KOPT-K1 (cell line): ENCODE measurements around the gene EME2.

ENCODE experiments used
- H3K27ac ChIP-seq: fragments of 200-600 bp; sonication (generic); 2 replicates; pipeline ENCODE4 v1.5.1; 2016; ENCODE audit warnings: antibody characterized with exemption, mild to moderate bottlenecking, low read depth, low read length; ENCODE audit not compliant: poor library complexity, severe bottlenecking
- H3K36me3 ChIP-seq: fragments of 200-600 bp; sonication (generic); 2 replicates; pipeline ENCODE4 v1.5.1; 2017; ENCODE audit warnings: antibody characterized with exemption, mild to moderate bottlenecking, low read length, moderate library complexity; ENCODE audit not compliant: insufficient read depth
- H3K9me3 ChIP-seq: fragments of 200-600 bp; sonication (generic); 2 replicates; pipeline ENCODE4 v1.5.1; 2017; ENCODE audit warnings: antibody characterized with exemption, low read length, mild to moderate bottlenecking; ENCODE audit not compliant: insufficient read depth, poor library complexity, severe bottlenecking

Gene EME2

DNA sequence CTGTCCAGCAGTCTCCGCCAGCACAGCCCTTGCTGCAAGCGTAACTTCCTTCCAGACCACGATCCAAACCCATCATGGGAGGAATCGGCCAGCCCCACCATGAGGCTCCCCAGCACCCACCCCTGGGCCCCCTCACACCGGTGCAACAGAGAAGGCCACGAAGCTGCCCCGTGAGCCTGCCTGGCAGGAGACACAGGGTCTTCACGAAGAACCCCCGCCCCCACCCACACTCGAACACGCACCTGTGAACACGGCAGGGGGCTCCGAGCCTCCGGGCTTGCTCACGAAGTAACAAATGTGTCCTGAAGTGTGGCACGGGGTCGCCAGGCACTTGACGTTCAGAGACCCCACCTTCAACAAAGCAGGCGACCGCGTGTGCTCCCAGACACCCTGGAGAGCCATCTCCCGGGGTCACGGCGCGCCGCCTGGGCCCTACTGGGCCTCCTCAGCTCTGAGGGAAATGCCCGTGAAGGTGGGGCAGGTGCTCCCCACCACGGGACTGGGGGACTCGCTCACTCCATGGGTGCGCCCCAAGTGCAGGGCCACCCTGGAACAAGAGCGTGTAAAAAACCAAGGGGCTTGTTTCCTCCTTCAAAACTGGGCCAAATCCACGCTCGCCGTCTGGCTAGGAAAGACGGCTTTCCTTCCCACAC, 46.4 kb downstream of the EME2 start:
- Histone ChIP-seq H3K36me3 (peaks cover 27% of the 10 kb centered on the region), H3K27ac (no peak overlapping the region), H3K9me3 (no peaks in the 10 kb centered on the region)

DNA sequence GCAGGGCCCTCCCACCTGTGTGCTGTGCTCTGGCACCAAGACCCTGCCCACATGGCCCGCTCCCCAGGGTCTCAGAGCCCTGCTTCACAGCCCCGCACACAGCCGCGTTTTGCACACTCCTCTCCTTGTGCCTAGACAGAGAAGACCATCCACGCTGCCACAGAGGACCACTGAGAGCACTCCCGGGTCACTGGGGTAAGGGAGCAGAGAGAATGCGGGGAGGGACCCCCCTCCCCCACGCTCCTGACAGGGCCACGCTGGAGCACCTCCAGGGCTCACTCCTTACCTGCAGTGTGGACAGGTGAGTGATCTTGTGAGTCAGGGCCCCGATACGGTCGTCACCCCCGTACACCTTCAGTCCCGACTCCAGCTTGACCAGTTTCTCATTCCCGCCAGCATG, 47.0 kb downstream of the EME2 start:
- Histone ChIP-seq H3K9me3 (no peaks in the 10 kb centered on the region), H3K27ac (no peak overlapping the region), H3K36me3 (peaks cover 24% of the 10 kb centered on the region)

DNA sequence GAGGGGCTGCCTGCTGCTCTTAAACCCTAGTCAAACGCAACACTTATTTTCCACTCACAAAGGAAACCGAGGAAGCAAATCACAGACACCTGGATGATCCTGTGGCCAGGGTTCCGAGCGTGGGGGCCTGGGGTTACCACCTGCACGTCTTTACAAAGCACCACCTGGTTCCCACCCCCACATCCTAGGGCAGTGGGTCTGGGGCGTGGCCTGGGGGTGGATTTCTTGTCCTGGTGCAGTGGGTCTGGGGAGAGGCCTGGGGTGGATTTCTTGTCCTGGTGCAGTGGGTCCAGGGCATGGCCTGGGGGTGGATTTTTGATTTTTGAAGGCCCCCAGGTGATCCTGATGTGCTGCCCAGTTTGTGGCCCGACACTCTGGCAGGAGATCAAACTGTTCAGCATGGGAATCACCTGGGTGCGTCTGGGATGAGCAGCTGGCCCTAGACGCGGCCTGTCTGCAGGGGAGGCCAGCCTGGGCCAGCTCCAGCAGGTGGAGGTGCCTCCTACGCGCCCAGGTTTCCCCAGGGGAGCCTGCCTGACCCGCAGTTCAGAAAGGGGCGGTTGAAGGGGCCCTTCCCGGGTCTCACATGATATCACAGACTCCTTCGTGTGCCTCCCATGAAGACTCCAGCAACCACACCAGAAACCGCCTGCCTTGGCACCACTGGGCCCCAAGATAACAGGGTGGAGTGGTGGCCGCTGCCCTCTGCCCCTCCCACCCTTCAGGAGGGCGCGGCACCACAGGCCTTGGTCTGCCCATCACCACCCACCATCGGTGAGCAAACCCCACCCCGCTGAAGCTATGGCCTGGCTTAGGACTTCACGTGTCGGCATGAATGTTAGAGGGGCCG, 47.7 kb downstream of the EME2 start:
- Histone ChIP-seq H3K9me3 (no peaks in the 10 kb centered on the region), H3K36me3 (peaks cover 24% of the 10 kb centered on the region), H3K27ac (no peak overlapping the region)

DNA sequence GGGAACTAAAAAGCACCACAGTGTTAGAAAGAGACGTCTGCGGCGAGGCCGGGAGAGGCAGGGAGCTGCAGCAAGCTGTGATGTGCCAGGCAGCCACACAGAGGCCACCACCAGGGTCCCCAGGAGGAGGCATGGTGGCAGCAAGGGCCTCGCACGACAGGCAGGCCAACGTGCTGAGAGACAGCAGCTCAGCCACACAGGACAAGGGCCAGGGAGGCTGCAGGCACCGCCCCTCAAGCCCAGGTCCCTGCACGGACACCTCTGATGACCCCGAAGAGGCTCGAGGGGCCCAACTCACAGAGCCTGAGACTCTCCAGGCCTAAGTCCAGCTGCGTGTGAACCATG, 48.3 kb downstream of the EME2 start:
- peaks cover 24% of the 10 kb centered on the region for H3K36me3 ChIP-seq

DNA sequence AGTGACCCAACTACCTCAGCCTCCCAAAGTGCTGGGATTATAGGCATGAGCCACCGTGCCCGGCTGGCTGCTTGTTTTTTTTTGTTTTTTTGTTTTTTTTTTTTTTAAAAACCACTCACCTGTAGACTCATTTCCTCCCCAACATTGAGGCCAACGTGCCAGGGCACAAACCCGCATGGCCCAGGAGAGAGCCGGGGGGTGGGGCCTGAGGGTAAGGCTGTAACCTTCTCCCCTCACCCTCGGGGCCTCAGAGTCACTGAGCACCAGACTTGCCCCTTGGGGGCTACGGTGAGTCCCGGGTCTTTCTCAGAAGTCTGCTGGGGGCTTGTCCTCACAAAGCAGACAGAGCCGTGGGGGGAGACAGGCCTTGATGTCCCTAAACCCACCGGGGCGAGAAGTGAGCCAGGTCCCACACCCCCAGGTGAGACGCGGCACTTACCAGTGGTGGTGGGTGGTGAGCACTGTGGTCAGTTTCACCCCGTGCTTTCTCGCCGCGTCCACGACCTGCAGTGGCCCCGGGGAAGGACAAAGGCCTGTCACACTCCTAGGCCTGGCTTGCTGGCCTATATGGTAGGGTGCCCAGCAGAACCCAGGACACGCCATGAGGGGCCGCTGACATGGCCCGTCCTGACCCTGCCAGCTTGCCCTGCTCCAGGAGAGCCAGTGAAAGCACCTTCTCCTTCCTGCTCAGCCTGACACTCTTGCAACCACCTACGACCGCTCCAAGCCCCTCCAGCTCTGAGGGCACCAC, 49.4 kb downstream of the EME2 start:
- peaks cover 15% of the 10 kb centered on the region; the same call in 1 of the 2 replicates for H3K36me3 ChIP-seq
- H3K9me3 ChIP-seq, result no peaks in the 10 kb centered on the region
- H3K27ac ChIP-seq, result no peak overlapping the region

More for the DNA sequence above, 48.3 kb downstream of the EME2 start:
- no peaks in the 10 kb centered on the region for H3K9me3 ChIP-seq
- H3K27ac ChIP-seq, result no peak overlapping the region

DNA sequence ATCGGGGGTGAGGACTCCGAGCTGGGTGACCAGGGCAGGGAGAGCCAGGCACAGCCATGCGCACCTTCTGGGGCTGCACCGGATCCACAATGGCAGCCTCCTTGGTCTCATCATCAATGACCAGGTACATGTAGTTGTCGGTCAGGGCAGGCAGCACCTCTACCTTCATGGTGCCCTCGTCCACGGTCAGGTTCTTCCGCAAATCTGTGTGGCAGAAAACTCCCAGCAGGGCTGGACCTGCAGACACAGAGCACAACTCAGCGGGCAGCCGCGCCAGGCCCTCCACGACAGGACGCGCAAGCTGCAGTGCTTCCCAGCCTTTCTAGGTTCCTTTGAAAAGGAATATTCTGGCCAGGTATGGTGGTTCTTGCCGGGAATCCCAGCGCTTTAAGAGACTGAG, 50.2 kb downstream of the EME2 start:
- Histone ChIP-seq H3K27ac (no peak overlapping the region), H3K36me3 (peaks cover 14% of the 10 kb centered on the region; the same call in 1 of the 2 replicates), H3K9me3 (no peaks in the 10 kb centered on the region)

DNA sequence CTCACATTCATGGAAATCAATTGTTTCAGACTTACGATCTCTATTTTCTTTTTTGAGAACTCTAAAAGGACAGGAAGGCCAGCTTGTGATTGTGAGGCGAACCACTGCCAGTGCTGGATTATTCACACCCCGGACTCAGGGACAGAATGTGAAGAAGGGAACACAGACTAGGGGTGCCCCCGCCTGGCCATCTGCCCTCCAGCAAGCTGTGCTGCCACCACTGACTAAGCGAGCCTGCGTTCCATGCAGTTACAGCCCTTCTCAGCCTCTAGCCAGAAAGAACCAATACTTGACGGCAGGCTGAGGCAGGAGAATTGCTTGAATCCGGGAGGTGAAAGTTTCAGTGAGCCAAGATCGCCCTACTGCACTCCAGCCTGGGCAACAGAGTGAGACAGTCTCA, 51.2 kb downstream of the EME2 start:
- H3K27ac ChIP-seq, result no peak overlapping the region
- H3K9me3 ChIP-seq, result no peaks in the 10 kb centered on the region
- peaks cover 15% of the 10 kb centered on the region; the same call in 1 of the 2 replicates for H3K36me3 ChIP-seq

DNA sequence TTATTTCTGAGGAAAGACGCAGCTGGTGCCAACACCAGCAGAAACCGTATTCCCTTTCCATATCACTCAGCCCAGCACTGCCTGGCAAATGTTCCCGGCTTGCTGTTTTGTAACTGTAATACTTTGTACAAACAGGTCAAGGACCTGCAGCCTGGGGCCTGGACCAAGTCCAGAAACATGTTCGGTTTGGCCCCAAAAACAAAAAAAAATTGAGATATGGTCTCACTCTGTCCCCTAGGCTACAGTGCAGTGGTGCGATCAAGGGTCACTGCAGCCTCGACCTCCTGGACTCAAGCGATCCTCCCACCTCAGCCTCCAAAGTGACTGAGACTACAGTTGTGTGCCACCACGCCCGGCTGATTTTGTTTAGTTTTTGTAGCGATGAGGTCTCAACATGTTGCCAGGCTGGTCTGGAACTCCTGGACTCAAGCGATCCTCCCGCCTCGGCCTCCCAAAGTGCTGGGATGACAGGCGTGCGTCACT, 52.8 kb downstream of the EME2 start:
- H3K27ac ChIP-seq, result peak overlapping the region; percentile 63
- H3K36me3 ChIP-seq, result peaks cover 24% of the 10 kb centered on the region; the same call in 1 of the 2 replicates

More for the DNA sequence above, 52.8 kb downstream of the EME2 start:
- no peaks in the 10 kb centered on the region for H3K9me3 ChIP-seq
